Lower lobe of right lung (tissue), 2 donors: ENCODE results near the gene CTXN1. TPM values are rescaled to one million over a fixed set of nuclear protein-coding genes. Genes with fewer than 3 reads are reported as not detected.

Experiments
- ATAC-seq, 2 donors: fragments of 200-7000 bp; cut with Tn5 transposase; one replicate each; pipeline ENCODE4 v1.9.1; 2020 to 2022; ENCODE audit warnings: mild to moderate bottlenecking in 2 of 2, moderate library complexity in 2 of 2
- DNase-seq: peaks from one replicate; pipeline ENCODE4 v3.0.0-alpha.2; 2020
- H3K27ac ChIP-seq: fragments of 200-600 bp; one replicate; pipeline ENCODE4 v1.8.0; 2022
- H3K27me3 ChIP-seq: fragments of 200-600 bp; one replicate; pipeline ENCODE4 v1.8.0; 2022; ENCODE audit warnings: low read depth
- H3K36me3 ChIP-seq: fragments of 200-600 bp; one replicate; pipeline ENCODE4 v1.8.0; 2022; ENCODE audit warnings: mild to moderate bottlenecking
- H3K4me1 ChIP-seq: fragments of 200-600 bp; one replicate; pipeline ENCODE4 v1.8.0; 2022
- H3K4me3 ChIP-seq: fragments of 200-600 bp; one replicate; pipeline ENCODE4 v1.8.0; 2022; ENCODE audit warnings: mild to moderate bottlenecking
- H3K9me3 ChIP-seq: fragments of 200-600 bp; one replicate; pipeline ENCODE4 v1.8.0; 2022
- intact Hi-C: fragments of 100-400 bp; cut with DNase I; formaldehyde crosslinking; loops from one replicate; pipeline ENCODE4 v1.11.0; 2022
- total RNA-seq: library from RNA; stranded (reverse); fragmentation: NEBNext Ultra II Directional; extraction: Animal tissue kit (Norgen Biotek cat#: 25700); gene quantifications from one replicate; pipeline ENCODE4 v1.2.1, GENCODE V29; 2021
- TF ChIP-seq, protein P1 (sequence below): fragments of 200-600 bp; IDR thresholded peaks from one replicate; pipeline ENCODE4 v1.8.0; 2022; ENCODE audit warnings: antibody characterized with exemption, mild to moderate bottlenecking
- donor health status: DM: no; HTN: yes; CAD: no; lungs with severe emphysema.

The CTXN1 gene
- total RNA-seq, 1 donor from 2014 or later, result 5.8 TPM

DNA sequence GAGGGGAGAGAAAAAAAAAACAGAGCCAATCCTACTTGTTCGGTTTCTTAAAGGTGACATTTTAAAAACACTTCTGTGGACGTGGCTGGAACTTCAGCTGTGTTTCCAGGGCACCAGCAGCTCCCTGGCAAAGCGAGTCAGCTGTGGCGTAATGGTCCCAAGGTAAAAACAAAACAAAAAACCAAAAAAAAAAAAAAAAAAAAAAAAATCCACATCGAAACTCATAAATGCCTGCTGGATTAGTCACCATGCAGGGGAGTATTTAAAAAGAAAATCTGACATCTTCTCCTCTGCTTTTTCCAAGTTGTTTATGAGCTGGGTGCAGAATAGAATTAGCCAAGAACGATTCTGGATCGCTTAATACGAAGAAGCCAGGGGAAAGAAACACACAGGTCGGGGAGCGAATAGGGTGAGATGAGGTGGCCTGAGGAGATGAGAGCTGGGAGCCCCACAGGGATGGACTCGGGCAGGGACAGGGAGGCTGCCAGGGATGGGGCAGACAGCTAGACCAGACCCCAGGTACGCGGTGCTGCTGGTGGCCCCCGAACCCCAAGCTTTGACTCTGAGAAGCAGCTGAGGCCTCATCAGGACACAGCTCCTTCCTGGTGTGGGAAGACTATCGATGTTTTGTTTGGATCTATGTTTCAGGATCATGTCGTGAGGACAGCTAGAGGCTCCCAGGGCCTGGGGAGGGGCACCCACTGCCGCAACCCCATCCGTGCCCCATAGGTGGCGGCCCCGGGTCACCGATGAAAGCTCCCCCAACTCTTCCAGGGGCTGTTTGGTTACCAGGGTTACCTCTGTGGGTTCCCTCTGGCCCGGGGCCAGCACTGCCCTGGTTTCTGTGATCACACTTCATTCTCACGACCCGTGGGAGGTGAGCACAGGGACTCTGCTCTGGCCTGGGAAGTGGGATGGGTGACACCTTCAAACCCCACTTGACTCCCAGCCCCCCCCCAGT lies 3.1 kb upstream of the CTXN1 start:
- TF ChIP-seq, protein P1, sequence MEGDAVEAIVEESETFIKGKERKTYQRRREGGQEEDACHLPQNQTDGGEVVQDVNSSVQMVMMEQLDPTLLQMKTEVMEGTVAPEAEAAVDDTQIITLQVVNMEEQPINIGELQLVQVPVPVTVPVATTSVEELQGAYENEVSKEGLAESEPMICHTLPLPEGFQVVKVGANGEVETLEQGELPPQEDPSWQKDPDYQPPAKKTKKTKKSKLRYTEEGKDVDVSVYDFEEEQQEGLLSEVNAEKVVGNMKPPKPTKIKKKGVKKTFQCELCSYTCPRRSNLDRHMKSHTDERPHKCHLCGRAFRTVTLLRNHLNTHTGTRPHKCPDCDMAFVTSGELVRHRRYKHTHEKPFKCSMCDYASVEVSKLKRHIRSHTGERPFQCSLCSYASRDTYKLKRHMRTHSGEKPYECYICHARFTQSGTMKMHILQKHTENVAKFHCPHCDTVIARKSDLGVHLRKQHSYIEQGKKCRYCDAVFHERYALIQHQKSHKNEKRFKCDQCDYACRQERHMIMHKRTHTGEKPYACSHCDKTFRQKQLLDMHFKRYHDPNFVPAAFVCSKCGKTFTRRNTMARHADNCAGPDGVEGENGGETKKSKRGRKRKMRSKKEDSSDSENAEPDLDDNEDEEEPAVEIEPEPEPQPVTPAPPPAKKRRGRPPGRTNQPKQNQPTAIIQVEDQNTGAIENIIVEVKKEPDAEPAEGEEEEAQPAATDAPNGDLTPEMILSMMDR, result peak; percentile 21
- Histone ChIP-seq H3K27ac (peak overlapping the region; percentile 62), H3K4me1 (peaks cover 25% of the 10 kb centered on the region), H3K9me3 (no peaks in the 10 kb centered on the region), H3K36me3 (peaks cover 38% of the 10 kb centered on the region), H3K27me3 (no peaks in the 10 kb centered on the region), H3K4me3 (peak overlapping the region; percentile 1)
- ATAC-seq (no peak), DNase-seq (peak; percentile 61)
- intact Hi-C loops, result no loop called here

DNA sequence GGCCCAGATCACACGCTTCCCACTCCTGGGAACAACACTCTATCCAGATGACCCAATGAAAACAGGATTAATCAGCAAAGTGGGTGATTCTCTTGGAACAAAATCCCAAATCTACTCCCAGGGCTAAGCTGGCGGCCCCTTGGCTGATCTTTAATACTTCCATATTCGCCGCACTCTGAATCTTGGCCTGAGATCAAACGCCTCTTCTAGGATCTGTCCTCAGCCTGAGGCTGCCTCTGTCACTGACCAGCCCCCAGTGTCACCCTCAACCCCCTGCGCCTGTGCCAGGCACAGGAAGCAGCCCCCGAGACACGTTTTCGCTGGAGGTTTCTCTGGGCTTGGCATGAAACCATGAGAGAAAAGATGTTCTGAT lies 2.4 kb upstream of the CTXN1 start:
- peak overlapping the region; percentile 49 for H3K27ac ChIP-seq
- intact Hi-C loops, result no loop called here
- H3K4me1 ChIP-seq, result peaks cover 25% of the 10 kb centered on the region
- no peaks in the 10 kb centered on the region for H3K9me3 ChIP-seq
- no peaks in the 10 kb centered on the region for H3K27me3 ChIP-seq
- TF ChIP-seq, protein P1, result no peak
- ATAC-seq (no peak), DNase-seq (no peak)
- H3K4me3 ChIP-seq, result no peak overlapping the region
- peaks cover 31% of the 10 kb centered on the region for H3K36me3 ChIP-seq

DNA sequence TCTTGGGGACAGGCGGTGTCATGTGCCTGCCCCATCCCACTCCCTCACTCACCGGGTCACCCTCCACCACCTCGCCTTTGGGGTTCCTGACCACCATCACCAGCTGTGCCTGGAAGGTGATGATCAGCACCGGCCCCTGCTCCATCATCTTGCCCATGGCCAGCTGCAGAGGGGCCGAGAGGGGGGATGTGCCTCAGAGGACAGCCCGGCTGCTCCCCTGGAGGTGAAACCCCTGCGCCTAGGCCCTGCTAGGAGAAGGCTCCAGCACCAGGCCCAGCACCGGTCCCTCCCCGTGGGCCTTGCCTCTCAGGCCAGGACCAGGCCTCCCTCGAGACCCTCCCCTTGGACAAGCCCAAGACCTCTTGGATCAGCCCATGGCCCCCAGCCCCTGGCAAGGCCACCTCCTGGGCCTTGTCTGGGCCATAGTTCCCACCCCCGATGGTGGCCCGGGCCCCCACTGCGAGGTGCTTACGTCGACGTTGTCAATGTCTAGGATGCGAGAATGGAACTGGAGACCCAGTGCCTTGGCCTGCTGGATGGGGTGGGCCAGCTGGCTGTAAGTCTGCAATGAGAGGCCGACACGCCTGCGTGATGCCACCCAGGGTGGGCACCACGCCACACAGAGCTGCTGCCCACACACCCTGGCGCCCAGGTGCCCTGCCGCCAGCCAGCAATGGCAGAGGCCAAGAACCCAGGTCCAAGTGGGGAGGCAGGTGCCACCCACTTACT lies 1.8 kb upstream of the CTXN1 start:
- TF ChIP-seq, protein P1, result no peak
- intact Hi-C loops, result no loop called here
- Histone ChIP-seq H3K36me3 (peaks cover 29% of the 10 kb centered on the region), H3K27me3 (no peaks in the 10 kb centered on the region), H3K27ac (peak overlapping the region; percentile 49), H3K4me3 (no peak overlapping the region), H3K4me1 (peaks cover 25% of the 10 kb centered on the region), H3K9me3 (no peaks in the 10 kb centered on the region)
- no peak for ATAC-seq
- DNase-seq, result peak; percentile 47

DNA sequence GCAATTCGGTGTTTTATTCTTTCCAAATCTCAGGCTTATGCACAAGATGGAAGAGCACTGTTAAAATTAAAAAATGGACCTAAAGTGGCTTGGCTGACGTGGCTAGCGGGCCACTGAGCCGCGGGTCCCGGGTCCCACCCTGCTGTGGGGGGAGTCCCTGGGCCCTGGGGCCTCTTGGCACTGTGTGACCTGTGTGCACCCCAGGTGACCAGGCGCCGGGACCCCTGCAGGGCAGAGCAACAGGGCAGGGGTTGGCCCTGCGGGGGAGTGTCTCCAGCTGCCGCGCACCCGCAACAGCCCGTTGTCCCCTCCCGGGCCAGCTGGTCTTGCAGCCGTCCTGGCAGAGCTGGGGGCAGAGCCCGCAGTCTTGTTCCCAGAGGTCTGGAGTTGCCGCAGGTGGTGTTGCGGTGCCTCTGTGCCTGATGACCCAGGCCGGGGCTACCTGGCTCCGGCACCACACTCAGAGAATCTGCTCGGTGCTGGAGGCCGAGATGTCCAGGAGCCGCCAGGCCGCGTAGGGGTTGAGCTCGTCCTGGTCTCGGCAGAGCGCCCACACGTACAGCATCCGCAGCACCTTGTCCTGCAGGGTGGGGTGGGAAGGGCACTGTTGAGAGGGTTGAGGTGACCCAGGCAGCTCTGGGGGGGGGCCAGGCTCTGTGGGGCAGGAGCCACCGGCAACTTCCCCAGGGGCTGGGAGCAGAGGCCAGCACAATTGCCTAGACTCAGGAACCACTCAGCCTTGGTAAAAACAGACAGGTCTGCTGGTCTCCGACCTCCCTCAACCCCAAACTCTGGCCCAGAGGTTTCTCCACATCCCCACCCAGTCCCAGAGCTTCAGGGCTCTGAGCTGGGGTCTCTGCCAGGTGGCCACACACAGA lies 1.0 kb upstream of the CTXN1 start:
- Histone ChIP-seq H3K9me3 (no peaks in the 10 kb centered on the region), H3K27ac (no peak overlapping the region), H3K4me3 (peak overlapping the region; percentile 50), H3K27me3 (no peaks in the 10 kb centered on the region), H3K4me1 (peaks cover 29% of the 10 kb centered on the region), H3K36me3 (peaks cover 29% of the 10 kb centered on the region)
- TF ChIP-seq, protein P1, result no peak
- peak; percentile 50 for DNase-seq
- intact Hi-C loops, result no loop called here
- ATAC-seq, result peak in 1 of 2 donors; percentile 6
